Panc1 (cell line): ENCODE measurements around the gene GALNT13. TPM values are rescaled to one million over a fixed set of nuclear protein-coding genes. Genes with fewer than 3 reads are reported as not detected.

Experiments
- ATAC-seq: fragments of 200-7000 bp; cut with Tn5 transposase; 2 replicates; pipeline ENCODE4 v1.9.1; 2020; ENCODE audit warnings: mild to moderate bottlenecking, moderate library complexity
- BruUV-seq: library from RNA; stranded (reverse); fragments of 400-500 nt; replicated peaks from 2 replicates; lab custom pipeline; 2021; lab: Mats Ljungman, UMichigan
- CTCF ChIA-PET: fragments of 300-600 bp; sonication (Branson Sonifier 250); formaldehyde crosslinking; loops from one replicate; lab custom pipeline; 2022; ENCODE audit warnings: antibody characterized with exemption; lab: Charles Lee
- POLR2A ChIA-PET: fragments of 300-600 bp; sonication (Branson Sonifier 250); formaldehyde crosslinking; loops from one replicate; lab custom pipeline; 2022; ENCODE audit warnings: antibody characterized with exemption; lab: Charles Lee
- DNase-seq: peaks from one replicate; pipeline ENCODE4 v3.0.0-alpha.2; 2010; ENCODE audit warnings: low read depth, low spot score
- H3K27ac ChIP-seq: 2 replicates; pipeline ENCODE4 v1.5.1; 2011; ENCODE audit warnings: mild to moderate bottlenecking, low read length, inconsistent platforms
- H3K27me3 ChIP-seq: fragments of 200-500 bp; sonication (Bioruptor generic); 2 replicates; pipeline ENCODE4 v1.6.0; 2014; ENCODE audit warnings: low read length, inconsistent platforms; ENCODE audit not compliant: control insufficient read depth, insufficient read depth
- H3K36me3 ChIP-seq: fragments of 200-500 bp; sonication (Bioruptor generic); 2 replicates; pipeline ENCODE4 v1.5.1; 2014; ENCODE audit warnings: inconsistent platforms, mild to moderate bottlenecking, low read length, moderate library complexity; ENCODE audit not compliant: control insufficient read depth, insufficient read depth
- H3K4me1 ChIP-seq: 2 replicates; pipeline ENCODE4 v1.5.1; 2011; ENCODE audit warnings: inconsistent platforms, mild to moderate bottlenecking, low read length, moderate library complexity; ENCODE audit not compliant: control insufficient read depth, insufficient read depth
- H3K4me3 ChIP-seq, 2 experiments: 2 replicates each; pipeline ENCODE4 v1.5.1; 2011 to 2012; ENCODE audit warnings: low read depth in 2 of 2, low read length in 2 of 2, mild to moderate bottlenecking in 2 of 2, inconsistent platforms in 1 of 2, moderate library complexity in 1 of 2
- H3K9me3 ChIP-seq: fragments of 200-500 bp; sonication (Bioruptor generic); 2 replicates; pipeline ENCODE4 v1.5.1; 2014; ENCODE audit warnings: low read depth, mild to moderate bottlenecking, inconsistent platforms, low read length, moderate library complexity; ENCODE audit not compliant: control insufficient read depth, insufficient read depth
- CTCF ChIP-seq: fragments of 450-650 bp; IDR thresholded peaks from 2 replicates; pipeline ENCODE4 v1.5.1; 2017; ENCODE audit warnings: mild to moderate bottlenecking
- POLR2AphosphoS5 ChIP-seq: IDR thresholded peaks from 2 replicates; pipeline ENCODE4 v1.6.1; 2012; ENCODE audit warnings: mild to moderate bottlenecking, low read depth, low read length, moderate library complexity
- REST ChIP-seq, 2 experiments: IDR thresholded peaks; 2 replicates each; pipeline ENCODE4 v1.6.1; 2011 to 2012; ENCODE audit warnings: low read depth in 2 of 2, control low read depth in 1 of 2, low read length in 1 of 2, mild to moderate bottlenecking in 1 of 2, moderate library complexity in 1 of 2; ENCODE audit not compliant: insufficient read depth in 1 of 2
- SIN3A ChIP-seq: IDR thresholded peaks from 2 replicates; pipeline ENCODE4 v1.6.1; 2012; ENCODE audit warnings: low read depth, mild to moderate bottlenecking, low read length, moderate library complexity, borderline replicate concordance; ENCODE audit not compliant: insufficient read depth
- TCF7L2 ChIP-seq: IDR thresholded peaks from 2 replicates; pipeline ENCODE4 v1.6.1; 2011; ENCODE audit warnings: mild to moderate bottlenecking, low read depth, low read length, inconsistent platforms
- in situ Hi-C: cut with HindIII; loops from 2 replicates; pipeline ENCODE4 v1.10.0; 2016; ENCODE audit warnings: low sequenced_read_pairs, low pct_unique_long_range_greater_than_20kb
- intact Hi-C: fragments of 100-400 bp; cut with micrococcal nuclease; formaldehyde crosslinking; loops from one replicate; pipeline ENCODE4 v1.10.0; 2022; ENCODE audit not compliant: unreplicated experiment
- total RNA-seq: library from RNA; stranded (reverse); gene quantifications from one replicate; pipeline ENCODE4 v1.2.1, GENCODE V29; 2021; ENCODE audit not compliant: unreplicated experiment

GALNT13 gene
- total RNA-seq, 1 experiment from 2014 or later: not detected

- Histone ChIP-seq H3K4me1 (no peaks in the 10 kb centered on the region), H3K27me3 (no peaks in the 10 kb centered on the region), H3K27ac (no peak overlapping the region), H3K9me3 (no peaks in the 10 kb centered on the region), H3K36me3 (no peaks in the 10 kb centered on the region), H3K4me3 (no peak overlapping the region)
- POLR2A ChIA-PET: no interaction called here
- in situ Hi-C loops: no loop called here
- no TSS peak for BruUV-seq
- CTCF ChIA-PET: no interaction called here
- ATAC-seq (no peak), DNase-seq (no peak)
- TF ChIP-seq CTCF: no peak
- no peak for TF ChIP-seq SIN3A
- TF ChIP-seq REST (IDR thresholded peaks at IDR 0.05; ENCODE audit: insufficient read depth in 1 of 2, low read depth in 2 of 2, low read length in 1 of 2): no peak
- no peak for TF ChIP-seq TCF7L2
- no peak for TF ChIP-seq POLR2AphosphoS5
- intact Hi-C loops: no loop called here
Measured at GRCh38 chr2:154495455-154495868, 623.7 kb downstream of the GALNT13 start.

GRCh38 chr2:154497019-154497418 lies 625.3 kb downstream of the GALNT13 start:
- CTCF ChIA-PET: no interaction called here
- intact Hi-C loops: no loop called here
- ATAC-seq: no peak

More at GRCh38 chr2:154497019-154497418, 625.3 kb downstream of the GALNT13 start:
- no TSS peak for BruUV-seq
- H3K4me1 ChIP-seq: no peaks in the 10 kb centered on the region
- H3K27me3 ChIP-seq: no peaks in the 10 kb centered on the region
- POLR2A ChIA-PET: no interaction called here
- no peaks in the 10 kb centered on the region for H3K36me3 ChIP-seq
- no peak for TF ChIP-seq REST (IDR thresholded peaks at IDR 0.05; ENCODE audit: insufficient read depth in 1 of 2, low read depth in 2 of 2, low read length in 1 of 2)
- TF ChIP-seq TCF7L2: no peak
- TF ChIP-seq CTCF: no peak
- TF ChIP-seq SIN3A: no peak
- no peak for TF ChIP-seq POLR2AphosphoS5
- no peaks in the 10 kb centered on the region for H3K9me3 ChIP-seq
- H3K4me3 ChIP-seq: no peak overlapping the region
- in situ Hi-C loops: no loop called here
- H3K27ac ChIP-seq: no peak overlapping the region
- no peak for DNase-seq
